Endothelial cell of umbilical vein (primary cell): ENCODE data around the gene GRM8. TPM values are rescaled to one million over a fixed set of nuclear protein-coding genes. Genes with fewer than 3 reads are reported as not detected.

Experiments used
- BruUV-seq: library from RNA; stranded (reverse); fragments of 400-500 nt; replicated peaks from 2 replicates; lab custom pipeline; 2021; lab: Mats Ljungman, UMichigan
- CTCF ChIA-PET: fragments of 300-600, 350-600 bp; sonication (Branson Sonifier 250); formaldehyde crosslinking; loops from one replicate; lab custom pipeline; 2021; ENCODE audit warnings: antibody characterized with exemption, inconsistent platforms; lab: Charles Lee
- POLR2A ChIA-PET: fragments of 300-600, 350-600 bp; sonication (Branson Sonifier 250); formaldehyde crosslinking; loops from one replicate; lab custom pipeline; 2021; ENCODE audit warnings: antibody characterized with exemption, inconsistent platforms; lab: Charles Lee
- DNase-seq: peaks from one replicate; pipeline ENCODE4 v3.0.0-alpha.2; 2011; ENCODE audit warnings: low read depth, low spot score
- FAIRE-seq: peaks from 2 replicates; lab custom pipeline; 2011; peaks lifted over from hg19 to GRCh38; lab: Jason Lieb, UNC
- H2AFZ ChIP-seq: 2 replicates; pipeline ENCODE4 v1.6.0; 2012; ENCODE audit warnings: low read depth, low read length, control low read depth, inconsistent platforms
- H3K27ac ChIP-seq: 2 replicates; pipeline ENCODE4 v1.5.1; 2011; ENCODE audit warnings: low read depth, mild to moderate bottlenecking, control low read depth, low read length, moderate library complexity; ENCODE audit not compliant: insufficient read depth
- H3K27me3 ChIP-seq, 2 experiments: 2 replicates each; pipeline versions ENCODE4 v1.6.0 to v1.6.1; 2011; ENCODE audit warnings: low read length in 2 of 2, mixed read lengths in 1 of 2; ENCODE audit not compliant: control insufficient read depth in 2 of 2, insufficient read depth in 2 of 2
- H3K36me3 ChIP-seq, 2 experiments: 2 replicates in 1 of 2; 3 replicates in 1 of 2; pipeline ENCODE4 v1.5.1; 2011; ENCODE audit warnings: low read length in 2 of 2, mild to moderate bottlenecking in 1 of 2, moderate library complexity in 1 of 2; ENCODE audit not compliant: control insufficient read depth in 2 of 2, insufficient read depth in 2 of 2; ENCODE audit errors: extremely low read depth in 1 of 2
- H3K4me1 ChIP-seq: 3 replicates; pipeline ENCODE4 v1.5.1; 2011; ENCODE audit warnings: mild to moderate bottlenecking, low read length; ENCODE audit not compliant: control insufficient read depth, insufficient read depth; ENCODE audit errors: extremely low read depth
- H3K4me2 ChIP-seq: 2 replicates; pipeline ENCODE4 v1.6.1; 2011; ENCODE audit warnings: low read length, control low read depth, mixed read lengths; ENCODE audit not compliant: insufficient read depth
- H3K4me3 ChIP-seq, 3 experiments: fragments of 200-600 bp in 1 of 3; sonication (generic), shearing (Covaris generic) in 1 of 3; replicated peaks in 1 of 3; 2 replicates each; pipeline ENCODE4 v1.5.1; 2011 to 2016; ENCODE audit warnings: control low read depth in 3 of 3, low read length in 3 of 3, mild to moderate bottlenecking in 2 of 3, inconsistent platforms in 1 of 3, low read depth in 1 of 3, moderate library complexity in 1 of 3; ENCODE audit not compliant: insufficient read depth in 1 of 3
- H3K79me2 ChIP-seq: 2 replicates; pipeline ENCODE4 v1.6.0; 2012; ENCODE audit warnings: low read length, inconsistent platforms; ENCODE audit not compliant: control insufficient read depth, insufficient read depth
- H3K9ac ChIP-seq: replicated peaks from 2 replicates; pipeline ENCODE3; 2011; ENCODE audit warnings: low read length, control low read depth; ENCODE audit not compliant: insufficient read depth; ENCODE audit errors: extremely low read depth
- H3K9me1 ChIP-seq: replicated peaks from 3 replicates; pipeline ENCODE4 v1.6.0; 2011; ENCODE audit warnings: mild to moderate bottlenecking, low read length; ENCODE audit not compliant: control insufficient read depth, insufficient read depth; ENCODE audit errors: extremely low read depth
- H3K9me3 ChIP-seq: replicated peaks from 2 replicates; pipeline ENCODE4 v1.5.1; 2012; ENCODE audit warnings: low read length, inconsistent platforms; ENCODE audit not compliant: control insufficient read depth, insufficient read depth
- H4K20me1 ChIP-seq: replicated peaks from 2 replicates; pipeline ENCODE3; 2011; ENCODE audit warnings: mild to moderate bottlenecking, low read length; ENCODE audit not compliant: control insufficient read depth, insufficient read depth; ENCODE audit errors: extremely low read depth
- CTCF ChIP-seq, 2 donors: IDR thresholded peaks; 1 replicate in 1 of 2; 2 replicates in 1 of 2; pipeline ENCODE4 v1.5.1; 2011; ENCODE audit warnings: low read length in 2 of 2, mild to moderate bottlenecking in 2 of 2, moderate library complexity in 2 of 2, control low read depth in 1 of 2, inconsistent platforms in 1 of 2, low read depth in 1 of 2; ENCODE audit not compliant: insufficient read depth in 1 of 2; ENCODE audit errors: extremely low read depth in 1 of 2
- EZH2 ChIP-seq: IDR thresholded peaks from 2 replicates; pipeline ENCODE4 v1.6.1; 2012; ENCODE audit warnings: borderline replicate concordance, low read depth, mild to moderate bottlenecking, moderate library complexity, low read length, inconsistent platforms; ENCODE audit not compliant: severe bottlenecking
- FOS ChIP-seq: IDR thresholded peaks from 2 replicates; pipeline ENCODE4 v1.6.1; 2011; ENCODE audit warnings: mild to moderate bottlenecking, low read length, moderate library complexity, borderline replicate concordance; ENCODE audit not compliant: insufficient read depth
- GATA2 ChIP-seq: IDR thresholded peaks from 2 replicates; pipeline ENCODE4 v1.7.0; 2011; ENCODE audit warnings: low read depth, mild to moderate bottlenecking, moderate library complexity, mixed read lengths, low read length; ENCODE audit not compliant: insufficient read length, insufficient read depth
- JUN ChIP-seq: IDR thresholded peaks from 2 replicates; pipeline ENCODE4 v1.6.1; 2011; ENCODE audit warnings: borderline replicate concordance, low read depth; ENCODE audit not compliant: insufficient read length, insufficient read depth
- MYC ChIP-seq: IDR thresholded peaks from one replicate; pipeline ENCODE4 v1.6.1; 2011; ENCODE audit warnings: mild to moderate bottlenecking, low read depth, low read length
- POLR2A ChIP-seq: IDR thresholded peaks from 2 replicates; pipeline ENCODE4 v1.6.1; 2012; ENCODE audit warnings: low read depth, mild to moderate bottlenecking, control low read depth, low read length
- POLR2AphosphoS5 ChIP-seq: IDR thresholded peaks from 2 replicates; pipeline ENCODE4 v1.6.1; 2012; ENCODE audit warnings: low read depth, mild to moderate bottlenecking, control low read depth, low read length, moderate library complexity; ENCODE audit not compliant: insufficient read depth
- dilution Hi-C: fragments of 300-500 bp; cut with MboI; formaldehyde crosslinking; loops from one replicate; pipeline ENCODE4 v1.15.0; 2019; ENCODE audit warnings: low sequenced_read_pairs; ENCODE audit not compliant: extremely low pct_ligation_motif_present
- intact Hi-C: fragments of 100-400 bp; cut with micrococcal nuclease; formaldehyde crosslinking; loops from one replicate; pipeline ENCODE4 v1.10.0; 2022
- polyA plus RNA-seq, 4 experiments: library from polyadenylated mRNA; depleted of rRNA in 3 of 4; stranded (reverse) in 3 of 4; unstranded in 1 of 4; fragments of >200 nt; gene quantifications; 2 replicates each; pipeline versions ENCODE4 v1.2.1 to v1.2.3, GENCODE V29; 2011 to 2012; ENCODE audit warnings: missing spikeins in 1 of 4
- total RNA-seq: library from RNA; stranded (reverse); gene quantifications from 2 replicates; pipeline ENCODE4 v1.2.3, GENCODE V29; 2021

Gene GRM8
- total and polyA plus RNA-seq, 2 donors (not counting 3 experiments of a cell fraction or from before 2014, with no cell fraction given): not detected

- Histone ChIP-seq H3K4me1 (no peaks in the 10 kb centered on the region), H4K20me1 (no peaks in the 10 kb centered on the region), H3K9ac (no peak overlapping the region), H3K9me3 (no peaks in the 10 kb centered on the region), H3K36me3 (no peaks in the 10 kb centered on the region), H3K79me2 (no peaks in the 10 kb centered on the region), H3K27me3 (no peaks in the 10 kb centered on the region), H3K4me2 (no peak overlapping the region), H3K9me1 (no peaks in the 10 kb centered on the region), H2AFZ (no peak overlapping the region), H3K27ac (no peak overlapping the region), H3K4me3 (no peak overlapping the region)
- no TSS peak for BruUV-seq
- DNase-seq (no peak), FAIRE-seq (no peak)
- TF ChIP-seq MYC (no peak), CTCF (IDR thresholded peaks at IDR 0.05; ENCODE audit: extremely low read depth in 1 of 2, insufficient read depth in 1 of 2, low read depth in 1 of 2, low read length in 2 of 2) (no peak), EZH2 (no peak), POLR2AphosphoS5 (no peak), POLR2A (no peak), FOS (no peak), GATA2 (no peak), JUN (no peak)
- POLR2A ChIA-PET: no interaction called here
- CTCF ChIA-PET: no interaction called here
- dilution Hi-C loops (no loop called here), intact Hi-C loops (no loop called here)
Measured at GRCh38 chr7:127208860-127209259, 43.9 kb downstream of the GRM8 start.
